HG02885 (cell line): ENCODE data around the gene ATAD3B.
"Not testable (repeated sequence)": the region's sequence is repeated elsewhere in the genome, so short reads cannot be mapped to it uniquely, and the experiment has no call there.

ENCODE experiments used
- ATAC-seq: cut with Tn5 transposase; IDR thresholded peaks from one replicate; pipeline ENCODE4 v1.9.1; 2021; ENCODE audit warnings: mild to moderate bottlenecking; ENCODE audit not compliant: unreplicated experiment, poor library complexity

Gene ATAD3B

DNA sequence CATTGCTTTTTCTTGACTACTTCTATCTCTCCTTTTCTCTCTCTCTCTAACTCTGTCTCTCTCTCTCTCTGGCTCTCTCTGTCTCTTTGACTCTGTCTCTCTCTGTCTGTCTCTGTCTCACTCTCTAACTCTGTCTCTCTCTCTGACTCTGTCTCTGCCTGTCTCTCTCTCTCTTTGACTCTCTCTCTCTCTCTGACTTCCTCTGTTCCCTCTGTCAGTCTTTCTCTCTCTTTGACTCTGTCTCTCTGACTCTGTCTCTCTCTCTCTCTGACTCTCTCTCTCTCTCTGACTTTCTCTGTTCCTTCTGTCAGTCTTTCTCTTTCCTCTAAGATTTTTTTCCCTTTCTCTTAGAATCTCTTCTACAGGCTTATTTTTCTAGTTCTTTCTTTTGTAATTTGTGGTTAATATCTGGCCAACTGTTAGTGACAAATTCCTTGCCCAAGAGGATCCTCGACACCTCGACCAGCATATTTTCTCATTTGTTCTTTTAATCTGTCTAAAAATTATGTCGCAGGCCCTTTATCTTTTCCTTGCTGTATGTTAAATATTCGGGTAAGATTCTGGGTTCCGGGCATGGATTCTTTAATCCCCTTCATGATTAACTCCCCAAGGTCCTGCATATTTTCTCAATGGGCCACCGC is 22.3 kb upstream of the ATAD3B start, which contains the start of gene ATAD3C:
Gene ATAD3C, plus strand, starts transcription at position 591 of the 641 bp plus-strand sequence. CDS start 995 bp downstream, outside the sequence.
- ATAC-seq = no peak

- ATAC-seq = not testable (repeated sequence)
Observed at GRCh38 chr1:1450616-1451015, 20.9 kb upstream of the ATAD3B start.

DNA sequence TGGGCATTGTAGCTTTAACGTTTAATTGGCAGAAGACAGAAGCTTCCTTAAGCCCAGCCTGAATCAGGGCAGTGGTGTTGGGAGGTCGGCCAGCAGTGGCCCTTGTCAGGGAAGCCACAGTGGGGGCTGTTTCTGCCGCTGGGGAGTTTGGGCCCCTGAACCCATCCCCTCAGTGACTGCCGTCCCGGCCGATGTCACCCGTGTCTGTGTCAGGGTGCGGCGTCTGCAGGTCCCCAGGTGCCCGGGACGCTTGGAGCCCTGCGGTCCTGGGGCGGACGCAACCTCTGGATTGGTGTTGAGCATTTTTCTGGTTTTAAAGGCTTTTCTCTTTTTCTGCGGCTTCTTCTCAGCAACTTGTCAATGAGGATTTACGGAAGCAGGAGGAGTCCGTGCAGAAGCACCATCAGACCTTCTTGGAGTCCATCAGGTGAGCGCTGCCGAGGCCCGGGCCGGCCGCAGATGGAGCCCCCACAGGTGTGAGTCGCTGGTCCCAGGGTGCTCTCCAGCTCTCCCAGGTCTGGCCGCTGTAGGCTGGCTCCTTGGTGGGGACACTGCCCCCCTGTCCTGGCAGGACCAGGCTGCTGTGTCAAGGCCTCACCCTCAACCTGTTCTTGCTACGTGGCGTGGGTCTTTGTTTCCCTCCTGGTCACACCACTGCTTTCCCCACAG is 19.7 kb upstream of the ATAD3B start:
- no peak for ATAC-seq

- not testable (repeated sequence) for ATAC-seq
Observed at GRCh38 chr1:1452365-1452739, 19.2 kb upstream of the ATAD3B start.

DNA sequence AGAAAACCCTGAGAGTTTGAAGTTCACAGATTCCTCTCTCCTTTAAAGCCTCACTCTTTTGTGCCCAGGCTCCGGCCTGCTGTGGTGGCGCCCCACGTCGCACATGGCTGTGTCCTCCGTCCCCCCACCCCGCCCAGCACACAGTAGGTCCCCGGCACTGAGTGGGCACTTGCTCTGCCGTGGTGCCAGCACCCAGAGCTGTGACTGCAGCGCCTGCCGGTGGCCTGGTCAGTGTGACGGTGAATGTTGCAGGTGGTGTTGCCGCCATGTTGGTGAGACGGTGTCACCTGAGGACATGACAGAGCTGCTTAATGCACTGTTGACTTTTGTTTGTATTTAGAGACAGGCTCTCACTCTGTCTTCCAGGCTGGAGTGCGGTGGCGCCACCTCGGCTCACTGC is 18.7 kb upstream of the ATAD3B start:
- no peak for ATAC-seq

DNA sequence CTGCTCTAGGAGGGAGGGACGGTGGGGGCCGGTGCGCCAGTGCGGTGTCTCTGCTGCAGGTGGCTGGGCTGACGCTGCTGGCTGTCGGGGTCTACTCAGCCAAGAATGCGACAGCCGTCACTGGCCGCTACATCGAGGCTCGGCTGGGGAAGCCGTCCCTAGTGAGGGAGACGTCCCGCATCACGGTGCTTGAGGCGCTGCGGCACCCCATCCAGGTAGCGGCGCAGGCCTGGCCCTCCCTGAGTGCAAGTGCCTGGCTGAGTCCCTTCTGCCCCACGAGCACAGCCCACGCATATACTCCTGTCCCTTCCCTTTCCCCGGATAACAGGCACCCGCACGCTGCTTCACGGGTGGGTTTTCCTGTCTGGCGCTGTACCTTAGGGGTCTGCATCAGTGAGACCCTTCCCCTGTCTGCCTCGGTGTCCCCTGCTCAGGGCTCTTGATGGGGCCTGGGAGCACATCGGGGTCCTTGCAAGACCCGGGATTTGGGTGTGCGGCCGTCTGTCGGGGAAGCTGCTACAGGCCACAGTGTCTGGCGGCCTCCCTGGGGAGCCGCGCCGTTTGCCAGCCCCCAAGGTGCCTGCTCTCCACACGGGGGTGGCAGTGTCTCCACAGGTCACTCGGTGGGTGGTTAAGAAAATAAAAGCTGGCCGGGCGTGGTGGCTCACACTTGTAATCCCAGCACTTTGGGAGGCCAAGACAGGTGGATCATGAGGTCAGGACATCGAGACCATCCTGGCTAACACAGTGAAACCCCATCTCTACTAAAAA is 17.1 kb upstream of the ATAD3B start:
- not testable (repeated sequence) for ATAC-seq

- no peak for ATAC-seq
Observed at GRCh38 chr1:1455366-1455884, 16.1 kb upstream of the ATAD3B start.

GRCh38 chr1:1455934-1456333 is 15.6 kb upstream of the ATAD3B start:
- not testable (repeated sequence) for ATAC-seq

GRCh38 chr1:1456683-1457255 is 14.8 kb upstream of the ATAD3B start:
- not testable (repeated sequence) for ATAC-seq

DNA sequence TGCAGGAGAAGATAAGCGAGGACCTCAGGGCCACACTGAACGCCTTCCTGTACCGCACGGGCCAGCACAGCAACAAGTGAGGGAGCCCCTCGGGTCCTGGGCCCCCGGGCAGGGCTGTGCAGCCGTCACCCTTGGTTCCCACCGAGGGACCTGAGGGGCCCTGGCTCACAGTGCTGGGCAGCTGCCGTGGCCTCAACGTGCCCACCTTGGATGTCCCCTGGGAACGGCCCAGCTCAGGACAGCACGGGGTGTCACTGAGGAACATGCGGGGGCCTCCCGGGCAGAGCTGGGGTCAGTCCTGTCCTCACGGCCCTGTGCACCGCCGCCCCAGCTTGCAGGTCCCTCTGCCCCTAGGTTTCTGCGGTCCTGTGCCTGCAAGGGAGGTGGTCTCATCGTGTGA is 12.4 kb upstream of the ATAD3B start:
- ATAC-seq = not testable (repeated sequence)

DNA sequence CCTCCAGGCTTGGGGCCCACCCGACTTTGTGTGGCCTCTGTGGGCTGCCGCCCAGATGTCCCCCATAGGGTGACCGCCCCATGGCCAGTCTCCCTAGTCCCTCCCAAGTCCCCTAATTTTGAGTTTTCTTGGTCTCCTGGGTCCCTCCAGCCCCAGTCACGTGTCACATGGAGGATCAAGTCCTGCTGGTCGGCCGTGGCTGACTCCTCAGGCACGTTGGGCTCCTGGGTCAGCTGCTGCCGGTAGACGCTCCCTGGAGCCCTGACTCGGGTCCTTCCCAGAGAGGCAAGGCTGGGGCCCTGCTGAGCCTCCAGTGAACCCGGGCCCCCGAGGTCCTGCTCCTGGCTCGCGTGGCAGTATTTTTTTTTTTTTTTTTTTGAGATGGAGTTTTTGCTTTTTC is 11.9 kb upstream of the ATAD3B start:
- ATAC-seq = not testable (repeated sequence)

GRCh38 chr1:1460540-1461130 is 10.9 kb upstream of the ATAD3B start:
- ATAC-seq = no peak

DNA sequence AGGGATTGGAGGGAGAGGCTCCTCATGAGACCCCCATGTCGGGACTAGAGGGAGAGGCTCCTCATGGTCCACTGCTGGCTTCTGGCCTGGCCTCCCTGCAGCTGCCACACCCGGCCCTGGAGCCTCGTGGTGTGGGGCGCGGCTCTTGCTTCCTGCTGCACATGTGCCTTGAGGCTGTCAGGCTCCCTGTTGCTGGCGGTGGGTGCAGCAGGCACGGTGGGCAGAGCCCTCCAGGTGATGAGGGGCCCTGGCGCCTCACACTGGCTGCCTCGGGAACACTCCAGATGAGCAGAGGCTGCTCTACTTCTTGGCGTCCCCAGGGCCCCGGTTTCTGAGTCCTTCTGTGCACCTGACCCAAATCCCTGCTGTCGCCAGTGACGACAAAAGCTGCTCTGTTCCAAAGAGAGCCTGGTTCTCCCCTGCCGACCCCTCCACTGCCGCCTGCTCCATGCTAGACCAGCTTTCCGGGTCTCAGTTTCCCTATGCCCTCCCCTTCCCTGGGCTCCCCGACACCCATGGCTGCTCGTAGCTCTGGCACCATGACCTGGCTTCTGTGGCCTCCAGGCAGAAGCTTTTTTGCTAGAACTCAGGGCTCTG is 9.7 kb upstream of the ATAD3B start:
- ATAC-seq = no peak

- no peak for ATAC-seq
Observed at GRCh38 chr1:1462318-1462966, 9.1 kb upstream of the ATAD3B start.

DNA sequence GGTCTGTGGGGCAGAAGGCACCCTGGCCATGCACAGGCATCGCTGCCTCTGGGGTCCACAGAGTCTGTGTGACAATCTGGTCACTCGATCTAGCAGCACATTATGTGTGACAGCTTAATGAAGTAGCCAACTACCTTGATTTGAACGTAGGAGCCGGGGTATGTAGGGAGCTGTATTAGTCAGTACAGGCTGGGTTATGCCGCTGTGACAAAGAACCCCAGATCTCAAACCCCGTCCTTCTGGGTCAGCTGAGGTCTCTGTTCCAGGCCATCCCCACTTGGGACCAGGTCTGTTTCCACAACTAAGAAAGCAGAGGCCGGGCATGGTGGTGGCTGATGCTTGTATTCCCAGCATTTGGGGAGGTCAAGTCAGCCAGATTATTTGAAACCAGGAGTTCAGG is 8.3 kb upstream of the ATAD3B start:
- no peak for ATAC-seq

DNA sequence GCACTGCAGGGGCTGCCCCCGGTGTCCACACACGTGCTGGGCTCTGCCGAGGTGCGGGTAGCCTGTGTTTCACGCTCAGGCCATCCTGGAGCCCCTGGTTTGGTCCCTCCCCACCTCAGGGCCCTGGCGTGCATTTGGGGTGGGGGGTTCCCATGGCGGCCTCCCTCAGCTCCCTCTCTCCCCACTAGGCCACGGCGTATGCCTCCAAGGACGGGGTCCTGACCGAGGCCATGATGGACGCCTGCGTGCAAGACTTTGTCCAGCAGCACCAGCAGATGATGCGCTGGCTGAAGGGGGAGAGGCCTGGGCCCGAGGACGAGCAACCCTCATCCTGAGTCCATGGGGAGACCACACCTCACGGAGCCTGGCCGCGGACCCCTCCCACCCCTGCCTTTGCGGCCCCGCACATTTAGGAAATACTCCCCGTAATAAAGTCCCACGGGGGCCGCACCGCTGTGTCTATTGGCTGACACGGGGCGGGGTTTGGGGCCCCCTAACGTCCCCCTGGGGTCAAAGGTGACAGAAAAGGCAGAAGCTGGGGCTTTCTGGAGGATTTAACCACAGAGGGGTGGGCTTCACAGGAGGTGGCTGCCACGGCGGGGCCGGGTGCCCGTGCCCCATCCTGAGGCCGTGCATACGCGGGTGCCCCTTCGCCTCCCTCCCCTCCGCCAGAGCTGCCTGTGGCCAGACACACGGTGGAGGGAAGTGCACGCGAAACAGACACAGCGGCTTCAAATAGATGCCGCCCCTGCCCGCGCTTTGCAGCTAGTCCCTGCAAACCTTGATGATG is 3.2 kb upstream of the ATAD3B start:
- not testable (repeated sequence) for ATAC-seq

DNA sequence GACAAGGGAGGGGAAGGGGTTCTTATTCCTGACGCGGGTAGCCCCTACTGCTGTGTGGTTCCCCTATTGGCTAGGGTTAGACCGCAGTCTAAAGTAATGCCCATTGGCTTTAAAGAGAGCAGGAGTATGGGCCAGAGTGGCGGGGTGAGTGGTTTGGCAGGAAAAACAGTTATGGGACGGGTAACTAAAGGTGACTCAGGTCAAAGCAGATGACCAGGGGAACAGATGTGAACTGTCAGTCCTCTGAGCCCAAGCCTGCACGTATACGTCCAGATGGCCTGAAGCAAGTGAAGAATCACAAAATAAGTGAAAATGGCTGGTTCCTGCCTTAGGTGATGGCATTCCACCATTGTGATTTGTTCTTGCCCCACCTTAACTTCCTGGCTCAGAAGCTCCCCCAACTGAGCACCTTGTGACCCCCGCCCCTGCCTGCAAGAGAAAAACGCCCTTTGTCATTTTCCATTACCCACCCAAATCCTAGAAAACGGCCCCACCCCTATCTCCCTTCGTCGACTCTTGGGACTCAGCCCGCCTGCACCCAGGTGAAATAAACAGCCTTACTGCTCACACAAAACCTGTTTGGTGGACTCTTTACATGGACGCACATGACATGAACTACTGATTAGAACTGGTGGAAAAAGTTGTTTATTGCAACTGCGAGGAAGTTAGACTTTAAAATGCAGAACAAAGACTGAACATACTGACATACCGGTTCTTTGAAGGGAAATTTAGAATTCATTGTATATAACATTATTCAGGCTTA is 758 bp upstream of the ATAD3B start:
- no peak for ATAC-seq
